MM.1S (cell line): ENCODE data around the gene MBOAT2.

ENCODE experiments used
- CTCF ChIP-seq: fragments of 300-600 bp; sonication (generic); IDR thresholded peaks from 2 replicates; pipeline ENCODE4 v1.5.1; 2016; ENCODE audit warnings: antibody characterized with exemption, low read length, mixed read lengths
- EZH2 ChIP-seq: fragments of 300-600 bp; sonication (generic); optimal IDR thresholded peaks from 2 replicates; pipeline ENCODE3; 2017; ENCODE audit warnings: low read depth, mild to moderate bottlenecking, antibody characterized with exemption, low read length, mixed read lengths
- EZH2phosphoT487 ChIP-seq: fragments of 300-600 bp; sonication (generic); IDR thresholded peaks from 2 replicates; pipeline ENCODE4 v1.6.1; 2018; ENCODE audit warnings: antibody characterized with exemption, low read length

- no peak for TF ChIP-seq CTCF
- TF ChIP-seq EZH2, result no peak
- TF ChIP-seq EZH2phosphoT487, result no peak
These were observed 38.1 kb downstream of the MBOAT2 start for GRCh38 chr2:8965216-8965969.
